PFSK-1 (cell line): ENCODE data around the gene NAXE.

Source experiments
- POLR2AphosphoS5 ChIP-seq: IDR thresholded peaks from 2 replicates; pipeline ENCODE4 v1.6.1; 2012; ENCODE audit warnings: low read depth, mild to moderate bottlenecking, control low read depth, low read length, moderate library complexity
- SIN3A ChIP-seq: IDR thresholded peaks from 2 replicates; pipeline ENCODE4 v1.6.1; 2012; ENCODE audit warnings: mild to moderate bottlenecking, low read length, moderate library complexity, borderline replicate concordance; ENCODE audit not compliant: insufficient read depth
- TAF1 ChIP-seq: IDR thresholded peaks from 2 replicates; pipeline ENCODE4 v1.6.1; 2012; ENCODE audit warnings: low read length, control low read depth, borderline replicate concordance; ENCODE audit not compliant: insufficient read depth

- no peak for TF ChIP-seq SIN3A
- TF ChIP-seq TAF1: no peak
- no peak for TF ChIP-seq POLR2AphosphoS5
Measured at GRCh38 chr1:156566436-156566835, 25.1 kb upstream of the NAXE start.
